ENCODE results near the gene HOXA3.

GRCh38 chr7:27151341-27151930 lies 947 bp downstream of the HOXA3 start:
- TF ChIP-seq CTCF (IDR thresholded peaks at IDR 0.05), result no peak
- no peak for TF ChIP-seq POLR2AphosphoS5 (IDR thresholded peaks at IDR 0.05)
- TF ChIP-seq EP300 (IDR thresholded peaks at IDR 0.05), result no peak
- TF ChIP-seq POLR2A (IDR thresholded peaks at IDR 0.05; ENCODE audit: low read depth), result no peak

Data from esophagus muscularis mucosa (tissue), 4 donors.